IMR-90 (cell line): ENCODE data around the gene RALGAPA2. TPM values are rescaled to one million over a fixed set of nuclear protein-coding genes. Genes with fewer than 3 reads are reported as not detected.

Source experiments
- ATAC-seq: fragments of 200-7000 bp; cut with Tn5 transposase; 2 replicates; pipeline ENCODE4 v1.9.1; 2020; ENCODE audit warnings: low read depth, mild to moderate bottlenecking, moderate library complexity
- BruUV-seq: library from RNA; stranded (reverse); fragments of 400-500 nt; replicated peaks from 2 replicates; lab custom pipeline; 2021; lab: Mats Ljungman, UMichigan
- CTCF ChIA-PET: fragments of 300-600 bp; formaldehyde crosslinking; extraction: SDS; loops from one replicate; lab custom pipeline; 2021; ENCODE audit warnings: antibody characterized with exemption; lab: Yijun Ruan, JAX
- POLR2A ChIA-PET: fragments of 300-600 bp; sonication (Branson Sonifier 250); formaldehyde crosslinking; loops from one replicate; lab custom pipeline; 2022; ENCODE audit warnings: antibody characterized with exemption; ENCODE audit not compliant: unreplicated experiment; lab: Charles Lee
- DNase-seq: peaks from one replicate; pipeline ENCODE4 v3.0.0; 2013
- H2AFZ ChIP-seq: replicated peaks from 2 replicates; pipeline ENCODE3; 2013; ENCODE audit warnings: low read length, mild to moderate bottlenecking; ENCODE audit not compliant: poor library complexity
- H2AK5ac ChIP-seq: 2 replicates; pipeline ENCODE4 v1.6.1; 2013; ENCODE audit warnings: low read depth, low read length, inconsistent platforms
- H2AK9ac ChIP-seq: replicated peaks from 2 replicates; pipeline ENCODE3; 2013; ENCODE audit warnings: mild to moderate bottlenecking, low read depth, low read length, moderate library complexity; ENCODE audit not compliant: poor library complexity
- H2BK120ac ChIP-seq: 2 replicates; pipeline ENCODE4 v1.6.1; 2013; ENCODE audit warnings: low read depth, low read length, inconsistent platforms
- H2BK15ac ChIP-seq: 3 replicates; pipeline ENCODE4 v1.6.1; 2013; ENCODE audit warnings: low read depth, low read length, inconsistent platforms
- H2BK20ac ChIP-seq: 2 replicates; pipeline ENCODE4 v1.6.1; 2013; ENCODE audit warnings: low read depth, mild to moderate bottlenecking, inconsistent platforms, low read length, moderate library complexity
- H2BK5ac ChIP-seq: 2 replicates; pipeline ENCODE4 v1.6.1; 2013; ENCODE audit warnings: mild to moderate bottlenecking, low read depth, low read length, inconsistent platforms; ENCODE audit not compliant: poor library complexity, severe bottlenecking
- H3K14ac ChIP-seq: replicated peaks from 2 replicates; pipeline ENCODE4 v1.6.1; 2013; ENCODE audit warnings: low read depth, low read length, inconsistent platforms
- H3K18ac ChIP-seq: 2 replicates; pipeline ENCODE4 v1.6.1; 2013; ENCODE audit warnings: low read depth, low read length, control low read depth
- H3K23ac ChIP-seq: 2 replicates; pipeline ENCODE4 v1.6.1; 2013; ENCODE audit warnings: low read depth, low read length, inconsistent platforms
- H3K27ac ChIP-seq: 2 replicates; pipeline ENCODE4 v1.5.1; 2013; ENCODE audit warnings: mild to moderate bottlenecking, control low read depth, low read length; ENCODE audit not compliant: insufficient read depth
- H3K27me3 ChIP-seq: 2 replicates; pipeline ENCODE4 v1.6.1; 2013; ENCODE audit warnings: low read length; ENCODE audit not compliant: control insufficient read depth, insufficient read depth
- H3K36me3 ChIP-seq: 2 replicates; pipeline ENCODE4 v1.6.1; 2013; ENCODE audit warnings: low read length, mixed read lengths; ENCODE audit not compliant: control insufficient read depth, insufficient read depth
- H3K4ac ChIP-seq: 2 replicates; pipeline ENCODE4 v1.6.1; 2013; ENCODE audit warnings: low read depth, low read length, inconsistent platforms
- H3K4me1 ChIP-seq: 2 replicates; pipeline ENCODE4 v1.6.1; 2013; ENCODE audit warnings: low read length, mixed read lengths; ENCODE audit not compliant: control insufficient read depth, insufficient read depth
- H3K4me2 ChIP-seq: 2 replicates; pipeline ENCODE4 v1.6.1; 2013; ENCODE audit warnings: low read depth, mild to moderate bottlenecking, control low read depth, low read length, moderate library complexity
- H3K4me3 ChIP-seq: 2 replicates; pipeline ENCODE4 v1.5.1; 2013; ENCODE audit warnings: low read depth, mild to moderate bottlenecking, control low read depth, low read length, moderate library complexity; ENCODE audit not compliant: insufficient read depth
- H3K56ac ChIP-seq: 2 replicates; pipeline ENCODE4 v1.6.1; 2013; ENCODE audit warnings: low read length, inconsistent platforms; ENCODE audit not compliant: insufficient read depth; ENCODE audit errors: extremely low read depth
- H3K79me1 ChIP-seq, 2 experiments: 2 replicates each; pipeline ENCODE4 v1.6.1; 2013; ENCODE audit warnings: low read length in 2 of 2, inconsistent platforms in 1 of 2, low read depth in 1 of 2
- H3K9ac ChIP-seq: 2 replicates; pipeline ENCODE4 v1.6.1; 2013; ENCODE audit warnings: low read depth, low read length, control low read depth
- H3K9me1 ChIP-seq: 2 replicates; pipeline ENCODE4 v1.6.1; 2013; ENCODE audit warnings: low read length, inconsistent platforms; ENCODE audit not compliant: insufficient read depth
- H3K9me3 ChIP-seq: 2 replicates; pipeline ENCODE4 v1.6.1; 2013; ENCODE audit warnings: low read length; ENCODE audit not compliant: control insufficient read depth, insufficient read depth
- H4K20me1 ChIP-seq: 2 replicates; pipeline ENCODE4 v1.6.1; 2013; ENCODE audit warnings: low read length, inconsistent platforms; ENCODE audit not compliant: insufficient read depth
- H4K5ac ChIP-seq: 2 replicates; pipeline ENCODE4 v1.6.1; 2013; ENCODE audit warnings: mild to moderate bottlenecking, low read depth, low read length, control low read depth
- H4K8ac ChIP-seq, 2 experiments: 2 replicates each; pipeline ENCODE4 v1.6.1; 2013; ENCODE audit warnings: low read depth in 2 of 2, low read length in 2 of 2, control low read depth in 1 of 2, inconsistent platforms in 1 of 2
- H4K91ac ChIP-seq: 2 replicates; pipeline ENCODE4 v1.6.1; 2013; ENCODE audit warnings: low read depth, low read length, inconsistent platforms; ENCODE audit not compliant: insufficient read depth
- BHLHE40 ChIP-seq: fragments of 150-350 bp; IDR thresholded peaks from 2 replicates; pipeline ENCODE4 v1.6.1; 2016; ENCODE audit warnings: mild to moderate bottlenecking, low read depth, low read length
- FOS ChIP-seq: fragments of 150-350 bp; IDR thresholded peaks from 2 replicates; pipeline ENCODE4 v1.6.1; 2016; ENCODE audit warnings: low read depth, low read length
- MAZ ChIP-seq: IDR thresholded peaks from 2 replicates; pipeline ENCODE4 v1.6.1; 2012; ENCODE audit warnings: low read depth, mild to moderate bottlenecking, low read length, improper control_type of control experiment, moderate library complexity, borderline replicate concordance
- MXI1 ChIP-seq: IDR thresholded peaks from 2 replicates; pipeline ENCODE4 v1.6.1; 2012; ENCODE audit warnings: low read depth, mild to moderate bottlenecking, low read length, moderate library complexity, borderline replicate concordance
- POLR2A ChIP-seq: IDR thresholded peaks from 2 replicates; pipeline ENCODE4 v1.6.1; 2012; ENCODE audit warnings: mild to moderate bottlenecking, low read depth, low read length
- RFX5 ChIP-seq: IDR thresholded peaks from 2 replicates; pipeline ENCODE4 v1.8.0; 2012; ENCODE audit warnings: low read depth, mild to moderate bottlenecking, low read length, moderate library complexity
- WGBS, 2 experiments: methylation state at CpG; one replicate each; pipeline versions ENCODE4 v1.1.5 to v1.1.7; 2013; ENCODE audit warnings: missing lambda C conversion rate in 2 of 2; ENCODE audit not compliant: insufficient read length in 1 of 2; ENCODE audit errors: extremely low coverage in 2 of 2; 5-methylcytosine and 5-hydroxymethylcytosine counted together
- dilution Hi-C: fragments of 300-500 bp; cut with HindIII; formaldehyde crosslinking; loops from one replicate; pipeline ENCODE4 v1.14.3; 2018; ENCODE audit warnings: low sequenced_read_pairs; ENCODE audit not compliant: unreplicated experiment
- in situ Hi-C: fragments of 300-500 bp; cut with MboI; formaldehyde crosslinking; loops from 3 replicates; pipeline ENCODE4 v1.14.3; 2019; ENCODE audit warnings: low sequenced_read_pairs, inconsistent platforms, mixed read lengths
- intact Hi-C: fragments of 100-400 bp; cut with micrococcal nuclease; formaldehyde crosslinking; loops from 2 replicates; pipeline ENCODE4 v1.10.0; 2022
- polyA plus RNA-seq, 3 experiments: library from polyadenylated mRNA; depleted of rRNA; stranded (reverse); fragments of >200 nt; gene quantifications; 2 replicates each; pipeline ENCODE4 v1.2.3, GENCODE V29; 2012; ENCODE audit warnings: low replicate concordance in 1 of 3
- total RNA-seq: library from RNA; depleted of rRNA; stranded (reverse); fragments of >200 nt; gene quantifications from 2 replicates; pipeline ENCODE4 v1.2.3, GENCODE V29; 2012

The RALGAPA2 gene
- total and polyA plus RNA-seq, 2 of the 4 experiments (the other 2 are of a cell fraction) = 1.3 to 3.9 TPM

- H3K9ac ChIP-seq = no peak overlapping the region
- H3K27me3 ChIP-seq = peaks cover 93% of the 10 kb centered on the region
- dilution Hi-C loops (no loop called here), intact Hi-C loops (no loop called here), in situ Hi-C loops (no loop called here)
- 2% methylated on average over 23 of the region's 86 CpGs; no CpG with 5 or more reads in 1 of the 2 experiments for WGBS, 2 experiments
- no peaks in the 10 kb centered on the region for H3K79me1 ChIP-seq
- no peak overlapping the region for H4K8ac ChIP-seq
- H3K4me1 ChIP-seq = peaks cover 2% of the 10 kb centered on the region; the same call in 1 of the 2 replicates
- no peak overlapping the region for H2AK5ac ChIP-seq
- no peak overlapping the region for H3K23ac ChIP-seq
- H3K27ac ChIP-seq = no peak overlapping the region
- no peak overlapping the region for H3K56ac ChIP-seq
- H3K36me3 ChIP-seq = no peaks in the 10 kb centered on the region
- DNase-seq = no peak
- H3K4me2 ChIP-seq = no peak overlapping the region
- no peak overlapping the region for H2BK5ac ChIP-seq
- no peak overlapping the region for H3K14ac ChIP-seq
- H3K9me3 ChIP-seq = no peaks in the 10 kb centered on the region
- BruUV-seq = no TSS peak
- H2BK20ac ChIP-seq = no peak overlapping the region
- no peak overlapping the region for H4K91ac ChIP-seq
- ATAC-seq = no peak
- TF ChIP-seq MXI1 (no peak), MAZ (no peak), POLR2A (no peak), BHLHE40 (no peak), RFX5 (no peak), FOS (no peak)
- no peaks in the 10 kb centered on the region for H3K9me1 ChIP-seq
- ChIA-PET POLR2A (interaction anchor here (0.5 kb wide), 1 partner anchor 200 kb away, joined by 3 read pairs; no protein-coding TSS in a partner anchor), CTCF (no interaction called here)
- H3K18ac ChIP-seq = no peak overlapping the region
- no peak overlapping the region for H2AK9ac ChIP-seq
- no peaks in the 10 kb centered on the region for H4K20me1 ChIP-seq
- H4K5ac ChIP-seq = no peak overlapping the region
- H2BK15ac ChIP-seq = no peak overlapping the region
- no peak overlapping the region for H3K4ac ChIP-seq
- H2BK120ac ChIP-seq = no peak overlapping the region
- H3K4me3 ChIP-seq = no peak overlapping the region
- H2AFZ ChIP-seq = no peak overlapping the region
Observed at GRCh38 chr20:20369250-20370093, 343.0 kb downstream of the RALGAPA2 start.
